AG04450 (cell line): ENCODE results near the gene NTM. TPM values are rescaled to one million over a fixed set of nuclear protein-coding genes. Genes with fewer than 3 reads are reported as not detected.
"Not testable (repeated sequence)": the region's sequence is repeated elsewhere in the genome, so short reads cannot be mapped to it uniquely, and the experiment has no call there.

Experiments used
- CTCF ChIA-PET: fragments of 300-600, 350-600 bp; formaldehyde crosslinking; extraction: SDS; loops from one replicate; lab custom pipeline; 2022; ENCODE audit warnings: antibody characterized with exemption, inconsistent platforms; lab: Charles Lee
- POLR2A ChIA-PET: fragments of 350-600 bp; formaldehyde crosslinking; extraction: SDS; loops from one replicate; lab custom pipeline; 2021; ENCODE audit warnings: antibody characterized with exemption, inconsistent platforms; lab: Yijun Ruan, JAX
- DNase-seq: peaks from one replicate; pipeline ENCODE4 v3.0.0-alpha.2; 2011; ENCODE audit warnings: low read depth, low spot score
- H3K27ac ChIP-seq: one replicate; pipeline ENCODE4 v1.5.1; 2012; ENCODE audit warnings: low read depth, low read length, control low read depth
- H3K27me3 ChIP-seq: one replicate; pipeline ENCODE4 v1.6.0; 2012; ENCODE audit warnings: low read length; ENCODE audit not compliant: control insufficient read depth, insufficient read depth
- H3K4me3 ChIP-seq: 2 replicates; pipeline ENCODE4 v1.5.1; 2011; ENCODE audit warnings: mild to moderate bottlenecking, low read depth, low read length, control low read depth
- H3K9me3 ChIP-seq: 2 replicates; pipeline ENCODE4 v1.5.1; 2012; ENCODE audit warnings: low read length; ENCODE audit not compliant: control insufficient read depth, insufficient read depth
- polyA plus RNA-seq: library from polyadenylated mRNA; depleted of rRNA; stranded (reverse); fragments of >200 nt; gene quantifications from 2 replicates; pipeline ENCODE4 v1.2.3, GENCODE V29; 2011
- TF ChIP-seq, protein P1 (sequence below): IDR thresholded peaks from 2 replicates; pipeline ENCODE4 v1.5.1; 2011; ENCODE audit warnings: low read depth, low read length, control low read depth, inconsistent platforms

Gene NTM
- polyA plus RNA-seq, 1 experiment, result 26.9 TPM

DNA sequence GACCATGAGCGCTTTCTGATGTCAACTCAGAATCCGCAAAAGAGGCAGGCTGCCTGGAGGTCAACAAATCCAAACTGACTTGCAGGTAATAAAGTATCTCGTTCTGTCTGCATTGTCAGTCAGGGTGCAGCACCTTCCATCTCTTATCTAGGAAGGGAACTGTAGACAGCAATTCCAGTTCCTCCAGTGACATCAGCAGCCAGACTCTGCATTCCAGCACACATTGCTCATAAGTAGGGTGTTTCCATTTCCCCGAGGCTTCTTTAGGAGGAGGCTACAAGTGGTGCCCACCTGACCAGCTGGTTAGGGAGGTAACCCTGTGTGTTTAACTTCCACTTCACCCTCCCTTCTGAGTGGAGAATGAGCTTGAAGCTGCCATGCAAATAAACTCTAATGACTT, 53.3 kb downstream of the NTM start:
- DNase-seq, result no peak
- POLR2A ChIA-PET, result no interaction called here
- no peaks in the 10 kb centered on the region for H3K9me3 ChIP-seq

DNA sequence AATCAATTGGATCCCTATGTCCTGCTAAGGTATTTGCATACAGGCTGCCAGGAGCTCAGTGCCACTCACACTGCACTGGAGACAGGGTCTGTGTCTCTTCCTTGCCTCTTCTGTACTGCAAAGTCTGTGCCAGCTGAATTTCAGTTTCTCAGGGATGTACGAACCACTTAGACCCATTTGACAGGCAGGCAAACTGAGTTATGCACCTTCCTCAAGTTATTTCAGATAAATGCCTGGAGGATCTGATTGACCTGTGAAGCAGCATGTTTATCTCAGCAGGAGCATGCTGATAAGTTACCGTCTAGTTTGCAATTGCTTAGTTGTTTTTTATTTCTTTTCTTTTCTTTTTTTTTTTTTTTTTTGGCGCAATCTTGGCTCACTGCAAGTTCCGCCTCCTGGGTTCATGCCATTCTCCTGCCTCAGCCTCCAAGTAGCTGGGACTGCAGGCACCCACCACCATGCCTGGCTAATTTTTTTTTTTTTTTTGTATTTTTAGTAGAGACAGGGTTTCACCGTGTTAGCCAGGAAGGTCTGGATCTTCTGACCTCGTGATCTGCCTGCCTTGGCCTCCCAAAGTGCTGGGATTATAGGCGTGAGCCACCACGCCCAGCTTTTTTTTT, 54.0 kb downstream of the NTM start:
- POLR2A ChIA-PET, H3K27ac ChIP-seq, H3K4me3 ChIP-seq, CTCF ChIA-PET, H3K9me3 ChIP-seq, DNase-seq, H3K27me3 ChIP-seq: not testable (repeated sequence)

More for the DNA sequence above, 53.3 kb downstream of the NTM start:
- Histone ChIP-seq H3K27ac (no peak overlapping the region), H3K4me3 (no peak overlapping the region), H3K27me3 (no peaks in the 10 kb centered on the region)
- TF ChIP-seq, protein P1, sequence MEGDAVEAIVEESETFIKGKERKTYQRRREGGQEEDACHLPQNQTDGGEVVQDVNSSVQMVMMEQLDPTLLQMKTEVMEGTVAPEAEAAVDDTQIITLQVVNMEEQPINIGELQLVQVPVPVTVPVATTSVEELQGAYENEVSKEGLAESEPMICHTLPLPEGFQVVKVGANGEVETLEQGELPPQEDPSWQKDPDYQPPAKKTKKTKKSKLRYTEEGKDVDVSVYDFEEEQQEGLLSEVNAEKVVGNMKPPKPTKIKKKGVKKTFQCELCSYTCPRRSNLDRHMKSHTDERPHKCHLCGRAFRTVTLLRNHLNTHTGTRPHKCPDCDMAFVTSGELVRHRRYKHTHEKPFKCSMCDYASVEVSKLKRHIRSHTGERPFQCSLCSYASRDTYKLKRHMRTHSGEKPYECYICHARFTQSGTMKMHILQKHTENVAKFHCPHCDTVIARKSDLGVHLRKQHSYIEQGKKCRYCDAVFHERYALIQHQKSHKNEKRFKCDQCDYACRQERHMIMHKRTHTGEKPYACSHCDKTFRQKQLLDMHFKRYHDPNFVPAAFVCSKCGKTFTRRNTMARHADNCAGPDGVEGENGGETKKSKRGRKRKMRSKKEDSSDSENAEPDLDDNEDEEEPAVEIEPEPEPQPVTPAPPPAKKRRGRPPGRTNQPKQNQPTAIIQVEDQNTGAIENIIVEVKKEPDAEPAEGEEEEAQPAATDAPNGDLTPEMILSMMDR, result no peak
- CTCF ChIA-PET, result no interaction called here

DNA sequence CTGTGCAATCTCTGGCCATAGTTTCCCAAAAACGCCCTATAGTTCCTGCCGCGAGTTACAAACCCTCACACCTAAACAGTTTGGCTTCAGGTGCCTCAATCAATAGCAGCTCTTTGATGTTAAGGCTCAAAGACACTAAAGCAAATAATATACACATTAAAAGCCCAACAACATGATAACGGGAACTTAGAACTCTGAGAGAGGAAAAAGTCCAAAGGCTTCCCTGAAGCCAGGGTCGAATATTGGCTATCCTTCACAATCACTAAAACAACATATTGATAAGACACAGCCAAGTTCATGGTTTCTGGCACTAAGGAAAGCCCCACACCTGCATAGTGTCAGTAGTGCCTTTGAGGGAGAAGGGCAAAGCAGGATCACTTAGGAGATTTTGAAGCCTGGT, 54.9 kb downstream of the NTM start:
- POLR2A ChIA-PET, result no interaction called here
- Histone ChIP-seq H3K27me3 (no peaks in the 10 kb centered on the region), H3K9me3 (no peaks in the 10 kb centered on the region), H3K27ac (no peak overlapping the region), H3K4me3 (no peak overlapping the region)
- TF ChIP-seq, protein P1, result no peak
- CTCF ChIA-PET, result no interaction called here
- DNase-seq, result no peak

DNA sequence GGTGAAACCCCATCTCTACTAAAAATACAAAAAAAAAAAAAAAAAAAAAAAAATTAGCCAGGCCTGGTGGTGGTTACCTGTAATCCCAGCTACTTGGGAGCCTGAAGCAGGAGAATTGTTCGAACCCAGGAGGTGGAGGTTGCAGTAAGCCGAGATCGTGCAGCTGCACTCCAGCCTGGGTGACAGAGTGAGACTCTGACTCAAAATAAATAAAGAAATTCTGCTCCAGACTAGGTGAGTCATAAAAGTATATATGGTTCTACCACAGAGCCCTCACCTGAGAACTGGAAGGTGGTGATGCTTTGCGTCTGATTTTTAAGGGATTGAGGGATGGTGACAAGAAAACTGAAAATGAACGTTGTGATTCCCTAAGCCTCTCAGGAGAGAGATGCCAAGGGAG, 58.4 kb downstream of the NTM start:
- H3K27me3 ChIP-seq, result no peaks in the 10 kb centered on the region
- no peak overlapping the region for H3K4me3 ChIP-seq
- H3K27ac ChIP-seq, result no peak overlapping the region
- POLR2A ChIA-PET, result no interaction called here
- H3K9me3 ChIP-seq, result no peaks in the 10 kb centered on the region
- CTCF ChIA-PET, result no interaction called here
- no peak for DNase-seq
- TF ChIP-seq, protein P1, result no peak

DNA sequence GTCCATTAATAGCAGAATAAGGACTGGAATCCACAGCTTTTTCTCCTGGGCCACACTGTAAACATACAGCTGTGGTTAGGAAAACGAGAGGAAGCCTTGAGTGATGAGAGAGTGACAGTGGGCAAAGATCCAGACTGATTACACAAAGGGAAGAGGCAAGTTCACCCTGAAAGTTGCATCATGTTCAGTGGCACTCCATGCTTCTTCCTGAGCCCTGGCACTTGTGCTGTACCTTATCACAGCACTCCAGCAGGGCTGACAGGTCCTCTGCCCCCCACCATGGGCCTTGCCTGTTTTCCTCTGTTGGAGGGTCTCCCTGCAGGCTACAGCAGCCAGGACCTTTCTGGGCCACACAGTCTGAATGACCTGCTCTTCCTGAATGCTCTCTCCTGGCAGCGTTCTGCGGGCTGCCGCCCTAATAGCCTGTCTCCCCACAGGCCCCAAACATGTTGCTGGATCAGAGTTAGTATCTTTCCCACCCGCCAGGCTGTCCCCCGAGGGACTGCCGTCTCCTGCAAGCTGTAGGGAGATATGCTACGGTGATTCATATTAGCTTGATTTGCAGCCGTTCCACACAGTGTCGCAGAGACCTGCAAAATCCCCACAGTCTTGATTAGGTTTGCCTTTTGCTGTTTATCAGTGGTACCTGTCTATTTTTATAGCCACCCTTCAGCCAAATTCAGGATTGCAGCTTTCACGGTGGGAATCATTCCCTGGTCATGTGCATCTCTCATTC, 60.2 kb downstream of the NTM start:
- no peaks in the 10 kb centered on the region for H3K27me3 ChIP-seq
- H3K4me3 ChIP-seq, result no peak overlapping the region
- CTCF ChIA-PET, result no interaction called here
- peak overlapping the region; percentile 11 for H3K27ac ChIP-seq
- POLR2A ChIA-PET, result no interaction called here
- TF ChIP-seq, protein P1, result no peak
- no peaks in the 10 kb centered on the region for H3K9me3 ChIP-seq
- no peak for DNase-seq
